H1 (cell line): ENCODE results near the gene HOGA1. TPM values are rescaled to one million over a fixed set of nuclear protein-coding genes. Genes with fewer than 3 reads are reported as not detected.

Experiments
- CTCF ChIA-PET: fragments of 300-600 bp; sonication (Branson Sonifier 250); formaldehyde crosslinking; loops from one replicate; lab custom pipeline; 2021; ENCODE audit not compliant: partially characterized antibody; lab: Charles Lee
- POLR2A ChIA-PET: fragments of 300-600 bp; sonication (Branson Sonifier 250); formaldehyde crosslinking; loops from one replicate; lab custom pipeline; 2021; ENCODE audit warnings: inconsistent platforms; ENCODE audit not compliant: partially characterized antibody; lab: Charles Lee
- DNase-seq, 2 experiments: peaks; one replicate each; pipeline versions ENCODE4 v3.0.0 to v3.0.0-alpha.2; 2010 to 2022; ENCODE audit warnings: low spot score in 2 of 2, low read depth in 1 of 2, mixed read lengths in 1 of 2
- FAIRE-seq: peaks from 2 replicates; lab custom pipeline; 2011; peaks lifted over from hg19 to GRCh38; lab: Jason Lieb, UNC
- H2AFZ ChIP-seq: 2 replicates; pipeline ENCODE4 v1.8.1; 2012; ENCODE audit warnings: low read length, inconsistent platforms
- H2AK5ac ChIP-seq: 2 replicates; pipeline ENCODE4 v1.6.1; 2013; ENCODE audit warnings: low read depth, low read length
- H2BK120ac ChIP-seq: replicated peaks from 2 replicates; pipeline ENCODE3; 2013; ENCODE audit warnings: low read depth, low read length, inconsistent platforms
- H2BK12ac ChIP-seq: 2 replicates; pipeline ENCODE4 v1.6.1; 2013; ENCODE audit warnings: low read depth, low read length
- H2BK15ac ChIP-seq: 2 replicates; pipeline ENCODE4 v1.6.1; 2013; ENCODE audit warnings: low read length
- H2BK20ac ChIP-seq: 2 replicates; pipeline ENCODE4 v1.6.1; 2013; ENCODE audit warnings: low read length
- H2BK5ac ChIP-seq: 2 replicates; pipeline ENCODE4 v1.6.1; 2013; ENCODE audit warnings: low read depth, low read length
- H3K14ac ChIP-seq: 2 replicates; pipeline ENCODE4 v1.6.1; 2013; ENCODE audit warnings: inconsistent platforms; ENCODE audit not compliant: insufficient read length
- H3K18ac ChIP-seq: 2 replicates; pipeline ENCODE4 v1.6.1; 2013; ENCODE audit warnings: low read length; ENCODE audit errors: extremely low read depth
- H3K23ac ChIP-seq: 2 replicates; pipeline ENCODE4 v1.6.1; 2013; ENCODE audit warnings: inconsistent platforms; ENCODE audit not compliant: insufficient read length
- H3K23me2 ChIP-seq: 2 replicates; pipeline ENCODE4 v1.6.1; 2013; ENCODE audit warnings: low read depth, low read length
- H3K27ac ChIP-seq: 2 replicates; pipeline ENCODE4 v1.6.1; 2011; ENCODE audit warnings: low read depth, low read length, inconsistent platforms
- H3K27me3 ChIP-seq, 4 experiments: replicated peaks in 1 of 4; 1 replicate in 1 of 4; 2 replicates in 3 of 4; pipeline versions ENCODE4 v1.6.1 to v1.8.1; 2011 to 2013; ENCODE audit warnings: low read length in 3 of 4, mild to moderate bottlenecking in 3 of 4, inconsistent platforms in 2 of 4, mixed read lengths in 2 of 4, moderate library complexity in 1 of 4; ENCODE audit not compliant: control insufficient read depth in 3 of 4, insufficient read depth in 3 of 4; ENCODE audit errors: extremely low read depth in 1 of 4
- H3K36me3 ChIP-seq, 4 experiments: 2 replicates each; pipeline versions ENCODE4 v1.6.1 to v1.8.1; 2011 to 2013; ENCODE audit warnings: mild to moderate bottlenecking in 4 of 4, low read length in 3 of 4, moderate library complexity in 2 of 4, control low read depth in 1 of 4, inconsistent platforms in 1 of 4; ENCODE audit not compliant: insufficient read depth in 4 of 4, control insufficient read depth in 2 of 4
- H3K4ac ChIP-seq: replicated peaks from 2 replicates; pipeline ENCODE3; 2013; ENCODE audit warnings: low read length, low read depth, mixed read lengths, inconsistent platforms; ENCODE audit not compliant: insufficient read length
- H3K4me1 ChIP-seq, 4 experiments: replicated peaks in 1 of 4; 1 replicate in 1 of 4; 2 replicates in 3 of 4; pipeline versions ENCODE4 v1.6.1 to v1.8.1; 2011 to 2013; ENCODE audit warnings: low read length in 3 of 4, inconsistent platforms in 2 of 4, mixed read lengths in 1 of 4; ENCODE audit not compliant: insufficient read depth in 4 of 4, control insufficient read depth in 3 of 4
- H3K4me2 ChIP-seq, 2 experiments: 2 replicates each; pipeline versions ENCODE4 v1.6.1 to v1.8.1; 2011 to 2013; ENCODE audit warnings: low read depth in 2 of 2, low read length in 2 of 2, control low read depth in 1 of 2, inconsistent platforms in 1 of 2, mild to moderate bottlenecking in 1 of 2; ENCODE audit not compliant: insufficient read depth in 1 of 2
- H3K4me3 ChIP-seq, 4 experiments: fragments of 200-600, 300-600 bp in 1 of 4; sonication (generic), shearing (Covaris generic), sonication (Bioruptor Twin) in 1 of 4; 2 replicates each; pipeline versions ENCODE4 v1.5.1 to v1.8.1; 2011 to 2016; ENCODE audit warnings: low read length in 4 of 4, low read depth in 3 of 4, control low read depth in 2 of 4, inconsistent platforms in 2 of 4, mild to moderate bottlenecking in 2 of 4, mixed read lengths in 1 of 4, moderate library complexity in 1 of 4; ENCODE audit not compliant: insufficient read depth in 2 of 4; ENCODE audit errors: extremely low read depth in 1 of 4
- H3K56ac ChIP-seq: replicated peaks from 2 replicates; pipeline ENCODE3; 2013; ENCODE audit warnings: low read depth, mild to moderate bottlenecking, mixed read lengths, low read length, inconsistent platforms; ENCODE audit not compliant: insufficient read length
- H3K79me1 ChIP-seq: 2 replicates; pipeline ENCODE4 v1.6.1; 2013; ENCODE audit warnings: low read depth, low read length, control low read depth
- H3K79me2 ChIP-seq, 2 experiments: 2 replicates each; pipeline versions ENCODE4 v1.6.1 to v1.8.1; 2012 to 2013; ENCODE audit warnings: low read length in 2 of 2, mild to moderate bottlenecking in 2 of 2, inconsistent platforms in 1 of 2; ENCODE audit not compliant: insufficient read depth in 2 of 2, control insufficient read depth in 1 of 2
- H3K9ac ChIP-seq, 4 experiments: replicated peaks in 1 of 4; 1 replicate in 1 of 4; 2 replicates in 3 of 4; pipeline versions ENCODE4 v1.6.1 to v1.8.1; 2011 to 2013; ENCODE audit warnings: low read depth in 3 of 4, low read length in 3 of 4, control low read depth in 2 of 4, mild to moderate bottlenecking in 2 of 4, moderate library complexity in 2 of 4, inconsistent platforms in 1 of 4; ENCODE audit errors: extremely low read depth in 1 of 4
- H3K9me3 ChIP-seq, 2 experiments: 2 replicates each; pipeline versions ENCODE4 v1.6.1 to v1.8.1; 2012 to 2013; ENCODE audit warnings: mild to moderate bottlenecking in 2 of 2, moderate library complexity in 2 of 2, control low read depth in 1 of 2, inconsistent platforms in 1 of 2, low read depth in 1 of 2, low read length in 1 of 2, mixed read lengths in 1 of 2; ENCODE audit not compliant: insufficient read depth in 2 of 2
- H4K20me1 ChIP-seq, 2 experiments: replicated peaks in 1 of 2; 2 replicates each; pipeline versions ENCODE3 to v1.8.1; 2011 to 2013; ENCODE audit warnings: inconsistent platforms in 2 of 2, low read length in 2 of 2, mild to moderate bottlenecking in 1 of 2; ENCODE audit not compliant: insufficient read depth in 2 of 2, control insufficient read depth in 1 of 2
- H4K5ac ChIP-seq: 2 replicates; pipeline ENCODE4 v1.6.1; 2013; ENCODE audit warnings: low read length, low read depth, mixed read lengths, inconsistent platforms; ENCODE audit not compliant: insufficient read length
- H4K8ac ChIP-seq: 2 replicates; pipeline ENCODE4 v1.8.0; 2013; ENCODE audit warnings: mild to moderate bottlenecking, moderate library complexity, low read length, inconsistent platforms; ENCODE audit not compliant: insufficient read depth; ENCODE audit errors: extremely low read depth
- H4K91ac ChIP-seq: replicated peaks from 2 replicates; pipeline ENCODE3; 2013; ENCODE audit warnings: low read length, mixed read lengths, inconsistent platforms; ENCODE audit not compliant: insufficient read length
- BCL11A ChIP-seq, 2 experiments: IDR thresholded peaks; one replicate each; pipeline ENCODE4 v1.6.1; 2011; ENCODE audit warnings: low read depth in 2 of 2, low read length in 2 of 2, mild to moderate bottlenecking in 2 of 2
- CHD2 ChIP-seq: IDR thresholded peaks from 2 replicates; pipeline ENCODE4 v1.6.1; 2012; ENCODE audit warnings: low read length, improper control_type of control experiment
- EGR1 ChIP-seq: IDR thresholded peaks from 2 replicates; pipeline ENCODE4 v1.6.1; 2011; ENCODE audit warnings: low read depth, low read length, borderline replicate concordance
- FOSL1 ChIP-seq: IDR thresholded peaks from 2 replicates; pipeline ENCODE4 v1.6.1; 2011; ENCODE audit warnings: mild to moderate bottlenecking, low read depth, low read length, moderate library complexity; ENCODE audit not compliant: insufficient read depth
- GTF2F1 ChIP-seq: IDR thresholded peaks from 2 replicates; pipeline ENCODE4 v1.6.1; 2012; ENCODE audit warnings: low read depth, low read length, improper control_type of control experiment, borderline replicate concordance
- HDAC6 ChIP-seq: IDR thresholded peaks from one replicate; pipeline ENCODE4 v1.7.1; 2012; ENCODE audit warnings: low read depth, mild to moderate bottlenecking, inconsistent platforms, low read length, moderate library complexity
- KDM1A ChIP-seq: fragments of 200-600, 300-600 bp; sonication (generic); IDR thresholded peaks from 2 replicates; pipeline ENCODE4 v1.7.1; 2016; ENCODE audit warnings: mild to moderate bottlenecking, low read length, borderline replicate concordance
- POLR2A ChIP-seq, 2 experiments: IDR thresholded peaks; 1 replicate in 1 of 2; 2 replicates in 1 of 2; pipeline ENCODE4 v1.6.1; 2011; ENCODE audit warnings: low read depth in 2 of 2, low read length in 2 of 2, mild to moderate bottlenecking in 2 of 2; ENCODE audit errors: control extremely low read depth in 1 of 2
- RFX5 ChIP-seq: IDR thresholded peaks from 2 replicates; pipeline ENCODE4 v1.6.1; 2011; ENCODE audit warnings: low read depth, low read length, improper control_type of control experiment, borderline replicate concordance
- SP2 ChIP-seq: IDR thresholded peaks from 2 replicates; pipeline ENCODE4 v1.6.1; 2012; ENCODE audit warnings: mild to moderate bottlenecking, low read length, inconsistent platforms
- TCF12 ChIP-seq: IDR thresholded peaks from 2 replicates; pipeline ENCODE4 v1.6.1; 2011; ENCODE audit warnings: low read depth, mild to moderate bottlenecking, low read length
- YY1 ChIP-seq: IDR thresholded peaks from 2 replicates; pipeline ENCODE4 v1.6.1; 2011; ENCODE audit warnings: low read depth, mild to moderate bottlenecking, low read length
- ZNF274 ChIP-seq: IDR thresholded peaks from 2 replicates; pipeline ENCODE4 v1.7.0; 2012; ENCODE audit warnings: low read length, borderline replicate concordance; ENCODE audit errors: extremely low read depth
- WGBS, 2 experiments: shearing (Covaris generic) in 1 of 2; methylation state at CpG; one replicate each; pipeline versions ENCODE4 v1.1.6 to v1.1.7; 2013 to 2015; ENCODE audit warnings: low lambda C conversion rate in 2 of 2, mixed read lengths in 2 of 2, inconsistent platforms in 1 of 2, low coverage in 1 of 2, missing lambda C conversion rate in 1 of 2; ENCODE audit not compliant: insufficient replicate concordance in 2 of 2, insufficient coverage in 1 of 2, insufficient read length in 1 of 2; ENCODE audit errors: extremely low coverage in 1 of 2, missing lambda C conversion rate in 1 of 2; 5-methylcytosine and 5-hydroxymethylcytosine counted together
- polyA plus RNA-seq, 7 experiments: library from polyadenylated mRNA; depleted of rRNA in 3 of 7; stranded (reverse) in 5 of 7; unstranded in 2 of 7; fragments of >200 nt in 5 of 7; fragments of 200-250 nt in 2 of 7; gene quantifications; 1 replicate in 5 of 7; 2 replicates in 1 of 7; 4 replicates in 1 of 7; pipeline versions ENCODE4 v1.2.1 to v1.2.3, GENCODE V29; 2011 to 2013; ENCODE audit warnings: missing spikeins in 2 of 7, mixed read lengths in 2 of 7
- total RNA-seq: library from RNA; stranded (reverse); fragmentation: NEBNext Ultra II Directional; extraction: Animal tissue kit (Norgen Biotek cat#: 25700); gene quantifications from 2 replicates; pipeline ENCODE4 v1.2.1, GENCODE V29; 2021
- TF ChIP-seq, protein P1 (sequence below): IDR thresholded peaks from 2 replicates; pipeline ENCODE4 v1.6.1; 2011; ENCODE audit warnings: low read depth, mild to moderate bottlenecking, low read length; ENCODE audit not compliant: insufficient read depth

The HOGA1 gene
- total and polyA plus RNA-seq, 2 of the 8 experiments (the other 6 are each of a cell fraction or from before 2014, with no cell fraction given), result 0.28 to 1.00 TPM

DNA sequence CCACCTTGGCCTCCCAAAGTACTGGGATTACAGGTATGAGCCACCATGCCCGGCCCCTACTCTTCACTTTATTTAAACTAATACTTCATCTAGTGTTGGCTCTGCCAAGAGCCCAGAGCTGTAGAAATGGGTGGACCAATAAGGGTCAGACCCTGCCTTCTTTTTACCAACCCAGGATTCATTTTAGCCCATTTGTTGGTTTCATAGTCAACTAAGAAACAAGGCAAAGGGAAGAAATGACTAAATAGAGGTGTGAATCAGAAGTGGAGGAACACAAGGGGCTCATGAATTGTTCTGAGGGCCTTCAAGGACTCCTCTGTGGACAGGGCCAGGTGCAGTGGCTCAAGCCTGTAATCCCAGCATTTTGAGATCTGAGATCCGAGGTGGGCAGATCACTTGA lies 10.5 kb upstream of the HOGA1 start:
- H3K14ac ChIP-seq, result no peak overlapping the region
- no peak overlapping the region for H4K5ac ChIP-seq
- no peak overlapping the region for H3K4me2 ChIP-seq
- FAIRE-seq, result no peak
- TF ChIP-seq ZNF274 (no peak), EGR1 (no peak), SP2 (no peak), POLR2A (IDR thresholded peaks at IDR 0.05; ENCODE audit: control extremely low read depth in 1 of 2, low read depth in 2 of 2, low read length in 2 of 2) (no peak), YY1 (no peak), TCF12 (no peak), GTF2F1 (no peak), RFX5 (no peak), FOSL1 (no peak), CHD2 (no peak), HDAC6 (no peak), KDM1A (no peak), BCL11A (IDR thresholded peaks at IDR 0.05; ENCODE audit: low read depth in 2 of 2, low read length in 2 of 2) (no peak)
- TF ChIP-seq, protein P1, sequence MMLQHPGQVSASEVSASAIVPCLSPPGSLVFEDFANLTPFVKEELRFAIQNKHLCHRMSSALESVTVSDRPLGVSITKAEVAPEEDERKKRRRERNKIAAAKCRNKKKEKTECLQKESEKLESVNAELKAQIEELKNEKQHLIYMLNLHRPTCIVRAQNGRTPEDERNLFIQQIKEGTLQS, result no peak
- TF ChIP-seq, all 59 proteins: peak for 0
- no peak overlapping the region for H3K4ac ChIP-seq
- ChIA-PET POLR2A (no interaction called here), CTCF (interaction anchor here (1.0 to 12.9 kb wide), 11 partner anchors 10 to 113 kb away, joined by 4 to 169 read pairs (median 15); partner anchors contain the start of genes C10orf62 and HOGA1)
- H3K4me3 ChIP-seq, result no peak overlapping the region
- H2BK20ac ChIP-seq, result no peak overlapping the region
- no peaks in the 10 kb centered on the region for H3K79me2 ChIP-seq
- no peak for DNase-seq
- no peaks in the 10 kb centered on the region for H3K79me1 ChIP-seq
- H4K20me1 ChIP-seq, result peaks cover 0 to 2% of the 10 kb centered on the region in 2 experiments
- H3K23me2 ChIP-seq, result no peaks in the 10 kb centered on the region
- no peak overlapping the region for H2AK5ac ChIP-seq
- 77% methylated on average over 2 of the region's 2 CpGs; no CpG with 5 or more reads in 1 of the 2 experiments for WGBS, 2 experiments
- no peak overlapping the region for H3K27ac ChIP-seq
- H2BK12ac ChIP-seq, result no peak overlapping the region
- H2BK120ac ChIP-seq, result no peak overlapping the region
- H2BK5ac ChIP-seq, result no peak overlapping the region
- H4K91ac ChIP-seq, result no peak overlapping the region
- no peak overlapping the region for H2AFZ ChIP-seq
- no peaks in the 10 kb centered on the region; a peak in 1 of 7 replicates for H3K27me3 ChIP-seq
- no peak overlapping the region for H4K8ac ChIP-seq
- H3K56ac ChIP-seq, result no peak overlapping the region
- no peak overlapping the region for H3K9ac ChIP-seq
- no peaks in the 10 kb centered on the region for H3K9me3 ChIP-seq
- H3K18ac ChIP-seq, result no peak overlapping the region
- H3K23ac ChIP-seq, result no peak overlapping the region
- H2BK15ac ChIP-seq, result no peak overlapping the region
- H3K4me1 ChIP-seq, result peaks cover 2 to 6% (median 4%) of the 10 kb centered on the region in 4 experiments; a peak in 3 of 7 replicates
- H3K36me3 ChIP-seq, result peaks cover 0 to 14% (median 2%) of the 10 kb centered on the region in 4 experiments; a peak in 4 of 8 replicates
